Panc1 (cell line): ENCODE data around the gene SMIM10L2A. TPM values are rescaled to one million over a fixed set of nuclear protein-coding genes. Genes with fewer than 3 reads are reported as not detected.

ENCODE experiments used
- ATAC-seq: fragments of 200-7000 bp; cut with Tn5 transposase; 2 replicates; pipeline ENCODE4 v1.9.1; 2020; ENCODE audit warnings: mild to moderate bottlenecking, moderate library complexity
- BruUV-seq: library from RNA; stranded (reverse); fragments of 400-500 nt; replicated peaks from 2 replicates; lab custom pipeline; 2021; lab: Mats Ljungman, UMichigan
- CTCF ChIA-PET: fragments of 300-600 bp; sonication (Branson Sonifier 250); formaldehyde crosslinking; loops from one replicate; lab custom pipeline; 2022; ENCODE audit warnings: antibody characterized with exemption; lab: Charles Lee
- POLR2A ChIA-PET: fragments of 300-600 bp; sonication (Branson Sonifier 250); formaldehyde crosslinking; loops from one replicate; lab custom pipeline; 2022; ENCODE audit warnings: antibody characterized with exemption; lab: Charles Lee
- DNase-seq: peaks from one replicate; pipeline ENCODE4 v3.0.0-alpha.2; 2010; ENCODE audit warnings: low read depth, low spot score
- H3K27ac ChIP-seq: 2 replicates; pipeline ENCODE4 v1.5.1; 2011; ENCODE audit warnings: mild to moderate bottlenecking, low read length, inconsistent platforms
- H3K27me3 ChIP-seq: fragments of 200-500 bp; sonication (Bioruptor generic); 2 replicates; pipeline ENCODE4 v1.6.0; 2014; ENCODE audit warnings: low read length, inconsistent platforms; ENCODE audit not compliant: control insufficient read depth, insufficient read depth
- H3K36me3 ChIP-seq: fragments of 200-500 bp; sonication (Bioruptor generic); 2 replicates; pipeline ENCODE4 v1.5.1; 2014; ENCODE audit warnings: inconsistent platforms, mild to moderate bottlenecking, low read length, moderate library complexity; ENCODE audit not compliant: control insufficient read depth, insufficient read depth
- H3K4me1 ChIP-seq: 2 replicates; pipeline ENCODE4 v1.5.1; 2011; ENCODE audit warnings: inconsistent platforms, mild to moderate bottlenecking, low read length, moderate library complexity; ENCODE audit not compliant: control insufficient read depth, insufficient read depth
- H3K4me3 ChIP-seq, 2 experiments: 2 replicates each; pipeline ENCODE4 v1.5.1; 2011 to 2012; ENCODE audit warnings: low read depth in 2 of 2, low read length in 2 of 2, mild to moderate bottlenecking in 2 of 2, inconsistent platforms in 1 of 2, moderate library complexity in 1 of 2
- H3K9me3 ChIP-seq: fragments of 200-500 bp; sonication (Bioruptor generic); 2 replicates; pipeline ENCODE4 v1.5.1; 2014; ENCODE audit warnings: low read depth, mild to moderate bottlenecking, inconsistent platforms, low read length, moderate library complexity; ENCODE audit not compliant: control insufficient read depth, insufficient read depth
- CTCF ChIP-seq: fragments of 450-650 bp; IDR thresholded peaks from 2 replicates; pipeline ENCODE4 v1.5.1; 2017; ENCODE audit warnings: mild to moderate bottlenecking
- POLR2AphosphoS5 ChIP-seq: IDR thresholded peaks from 2 replicates; pipeline ENCODE4 v1.6.1; 2012; ENCODE audit warnings: mild to moderate bottlenecking, low read depth, low read length, moderate library complexity
- REST ChIP-seq, 2 experiments: IDR thresholded peaks; 2 replicates each; pipeline ENCODE4 v1.6.1; 2011 to 2012; ENCODE audit warnings: low read depth in 2 of 2, control low read depth in 1 of 2, low read length in 1 of 2, mild to moderate bottlenecking in 1 of 2, moderate library complexity in 1 of 2; ENCODE audit not compliant: insufficient read depth in 1 of 2
- SIN3A ChIP-seq: IDR thresholded peaks from 2 replicates; pipeline ENCODE4 v1.6.1; 2012; ENCODE audit warnings: low read depth, mild to moderate bottlenecking, low read length, moderate library complexity, borderline replicate concordance; ENCODE audit not compliant: insufficient read depth
- TCF7L2 ChIP-seq: IDR thresholded peaks from 2 replicates; pipeline ENCODE4 v1.6.1; 2011; ENCODE audit warnings: mild to moderate bottlenecking, low read depth, low read length, inconsistent platforms
- in situ Hi-C: cut with HindIII; loops from 2 replicates; pipeline ENCODE4 v1.10.0; 2016; ENCODE audit warnings: low sequenced_read_pairs, low pct_unique_long_range_greater_than_20kb
- intact Hi-C: fragments of 100-400 bp; cut with micrococcal nuclease; formaldehyde crosslinking; loops from one replicate; pipeline ENCODE4 v1.10.0; 2022; ENCODE audit not compliant: unreplicated experiment
- total RNA-seq: library from RNA; stranded (reverse); gene quantifications from one replicate; pipeline ENCODE4 v1.2.1, GENCODE V29; 2021; ENCODE audit not compliant: unreplicated experiment

SMIM10L2A gene
- total RNA-seq, 1 experiment from 2014 or later: 0.36 TPM

GRCh38 chrX:135396566-135396965 is 25.2 kb upstream of the SMIM10L2A start:
- CTCF ChIA-PET: no interaction called here
- BruUV-seq: no TSS peak
- TF ChIP-seq CTCF (no peak), SIN3A (no peak)
- Histone ChIP-seq H3K36me3 (no peaks in the 10 kb centered on the region), H3K27me3 (no peaks in the 10 kb centered on the region), H3K27ac (no peak overlapping the region), H3K4me3 (no peak overlapping the region), H3K9me3 (no peaks in the 10 kb centered on the region), H3K4me1 (no peaks in the 10 kb centered on the region)
- intact Hi-C loops: no loop called here
- in situ Hi-C loops: no loop called here
- DNase-seq: no peak
- ATAC-seq: no peak
- POLR2A ChIA-PET: no interaction called here

GRCh38 chrX:135397652-135398051 is 24.1 kb upstream of the SMIM10L2A start:
- H3K27ac ChIP-seq: no peak overlapping the region
- no peaks in the 10 kb centered on the region for H3K36me3 ChIP-seq
- POLR2A ChIA-PET: no interaction called here
- no peak overlapping the region for H3K4me3 ChIP-seq
- BruUV-seq: no TSS peak
- ATAC-seq: no peak
- intact Hi-C loops (no loop called here), in situ Hi-C loops (no loop called here)
- no peak for DNase-seq
- no peaks in the 10 kb centered on the region for H3K9me3 ChIP-seq
- H3K27me3 ChIP-seq: no peaks in the 10 kb centered on the region
- no peaks in the 10 kb centered on the region for H3K4me1 ChIP-seq
- TF ChIP-seq TCF7L2: no peak
- TF ChIP-seq POLR2AphosphoS5: no peak
- TF ChIP-seq REST (IDR thresholded peaks at IDR 0.05; ENCODE audit: insufficient read depth in 1 of 2, low read depth in 2 of 2, low read length in 1 of 2): no peak
- TF ChIP-seq SIN3A: no peak
- no peak for TF ChIP-seq CTCF
- CTCF ChIA-PET: no interaction called here
